BLaER1 treated with 17β-estradiol and CSF1 and Interleukin-3, amounts not matched to agents 10 nM and 100 nM (cell line): ENCODE data around the gene ZBTB5.

Source experiments
- H3K27ac ChIP-seq, 11 experiments: shearing (Covaris generic); formaldehyde crosslinking; 2 replicates each; pipeline ENCODE4 v1.8.1; 2022
- H3K27me3 ChIP-seq, 11 experiments: shearing (Covaris generic); formaldehyde crosslinking; 2 replicates each; pipeline ENCODE4 v1.8.1; 2022
- H3K36me3 ChIP-seq, 11 experiments: shearing (Covaris generic); formaldehyde crosslinking; 2 replicates each; pipeline ENCODE4 v1.8.1; 2022
- H3K4me1 ChIP-seq, 10 experiments: shearing (Covaris generic); formaldehyde crosslinking; 2 replicates each; pipeline ENCODE4 v1.8.1; 2022
- H3K4me2 ChIP-seq, 11 experiments: shearing (Covaris generic); formaldehyde crosslinking; 2 replicates each; pipeline ENCODE4 v1.8.1; 2022
- H3K4me3 ChIP-seq, 10 experiments: shearing (Covaris generic); formaldehyde crosslinking; 2 replicates each; pipeline ENCODE4 v1.8.1; 2022
- H3K9ac ChIP-seq, 11 experiments: shearing (Covaris generic); formaldehyde crosslinking; 2 replicates each; pipeline ENCODE4 v1.8.1; 2022
- H3K9me3 ChIP-seq, 11 experiments: shearing (Covaris generic); formaldehyde crosslinking; replicated peaks in 1 of 11; 2 replicates each; pipeline ENCODE4 v1.8.1; 2022
- H4K20me1 ChIP-seq, 11 experiments: shearing (Covaris generic); formaldehyde crosslinking; 2 replicates each; pipeline ENCODE4 v1.8.1; 2022
- Cebpa-rat ChIP-seq, 11 experiments: shearing (Covaris generic); IDR thresholded peaks; 2 replicates each; pipeline ENCODE4 v1.8.1; 2022

ZBTB5 gene

GRCh38 chr9:37425298-37425752 is 39.9 kb downstream of the ZBTB5 start:
- H4K20me1 ChIP-seq: peaks cover 19 to 60% (median 23%) of the 10 kb centered on the region in 11 experiments; a peak in 19 of 22 replicates
- TF ChIP-seq Cebpa-rat (IDR thresholded peaks at IDR 0.05): no peak
- no peaks in the 10 kb centered on the region for H3K9me3 ChIP-seq
- peak overlapping the region in 6 of 11 experiments; percentile 11 to 98 (median 94); a peak in 4 of 22 replicates for H3K4me2 ChIP-seq
- H3K27me3 ChIP-seq: no peaks in the 10 kb centered on the region
- no peak overlapping the region for H3K4me3 ChIP-seq
- H3K27ac ChIP-seq: peak overlapping the region in 1 of 11 experiments; percentile 31; a peak in 1 of 22 replicates
- H3K36me3 ChIP-seq: peaks cover 51 to 68% (median 59%) of the 10 kb centered on the region in 11 experiments
- H3K9ac ChIP-seq: peak overlapping the region in 7 of 11 experiments; percentile 14 to 92 (median 91); a peak in 6 of 22 replicates
- H3K4me1 ChIP-seq: peaks cover 29 to 42% (median 36%) of the 10 kb centered on the region in 10 experiments

- peaks cover 45 to 63% (median 54%) of the 10 kb centered on the region in 11 experiments for H3K36me3 ChIP-seq
These were observed 40.5 kb downstream of the ZBTB5 start for GRCh38 chr9:37424686-37425297.

DNA sequence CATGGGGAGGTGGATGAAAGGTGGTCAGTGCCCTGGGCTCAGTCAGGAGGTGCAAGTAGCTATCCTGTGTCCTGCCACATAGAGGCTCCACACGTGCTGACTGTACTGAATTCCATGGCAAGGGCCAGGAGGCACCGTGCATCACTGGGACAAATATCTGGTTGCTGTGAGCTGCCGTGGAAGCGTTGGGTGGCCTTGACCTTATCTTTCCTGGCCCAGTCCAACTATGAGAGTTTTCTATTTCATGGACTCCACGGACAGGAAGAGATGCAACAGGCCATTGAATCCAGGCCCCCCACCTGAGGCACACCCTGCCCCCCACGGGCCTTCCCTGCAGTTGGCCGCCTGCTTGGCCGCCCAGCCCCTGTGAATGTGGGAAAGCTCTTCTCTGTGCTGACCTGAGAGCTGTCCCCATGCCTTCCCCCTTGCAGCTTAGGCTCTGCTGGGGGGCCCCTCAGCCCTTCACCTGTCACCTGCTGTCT is 41.0 kb downstream of the ZBTB5 start:
- no peak for TF ChIP-seq Cebpa-rat (IDR thresholded peaks at IDR 0.05)
- Histone ChIP-seq H3K9ac (peak overlapping the region; percentile 28 to 92 (median 91); a peak in 16 of 22 replicates), H3K4me1 (peaks cover 29 to 47% (median 42%) of the 10 kb centered on the region in 10 experiments), H3K27ac (peak overlapping the region in 2 of 11 experiments; percentile 7 to 31; a peak in 2 of 22 replicates), H3K9me3 (no peaks in the 10 kb centered on the region), H3K27me3 (no peaks in the 10 kb centered on the region), H3K36me3 (peaks cover 40 to 58% (median 48%) of the 10 kb centered on the region in 11 experiments), H3K4me3 (peak overlapping the region in 7 of 10 experiments; percentile 4 to 93 (median 86); a peak in 7 of 20 replicates), H4K20me1 (peaks cover 19 to 50% (median 23%) of the 10 kb centered on the region in 11 experiments; a peak in 19 of 22 replicates), H3K4me2 (peak overlapping the region; percentile 90 to 99 (median 95))

More at GRCh38 chr9:37424686-37425297, 40.5 kb downstream of the ZBTB5 start:
- H3K9me3 ChIP-seq: no peaks in the 10 kb centered on the region
- H3K27me3 ChIP-seq: no peaks in the 10 kb centered on the region
- peak overlapping the region in 2 of 11 experiments; percentile 7 to 31; a peak in 3 of 22 replicates for H3K27ac ChIP-seq
- peak overlapping the region; percentile 90 to 99 (median 95); a peak in 20 of 22 replicates for H3K4me2 ChIP-seq
- H3K4me1 ChIP-seq: peaks cover 29 to 42% (median 39%) of the 10 kb centered on the region in 10 experiments
- no peak for TF ChIP-seq Cebpa-rat (IDR thresholded peaks at IDR 0.05)
- no peak overlapping the region; a peak in 1 of 20 replicates for H3K4me3 ChIP-seq
- peaks cover 19 to 55% (median 23%) of the 10 kb centered on the region in 11 experiments; a peak in 19 of 22 replicates for H4K20me1 ChIP-seq
- H3K9ac ChIP-seq: peak overlapping the region in 8 of 11 experiments; percentile 16 to 92 (median 91); a peak in 11 of 22 replicates

DNA sequence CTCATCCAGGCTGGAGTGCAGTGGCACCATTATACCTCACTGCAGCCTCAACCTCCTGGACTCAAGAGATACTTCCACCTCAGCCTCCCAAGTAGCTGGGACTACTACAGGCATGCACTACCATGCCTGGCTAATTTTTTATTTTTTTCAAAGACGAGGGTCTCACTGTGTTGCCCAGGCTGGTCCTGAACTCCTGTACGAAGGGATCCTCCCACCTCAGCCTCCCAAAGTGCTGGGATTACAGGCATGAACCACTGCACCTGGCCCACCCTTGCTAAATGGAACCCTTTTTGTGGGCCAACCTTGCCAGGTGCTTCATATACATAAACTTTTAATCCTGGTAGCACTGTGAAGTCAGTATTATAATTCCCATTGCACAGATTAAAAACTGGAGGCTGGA is 41.7 kb downstream of the ZBTB5 start:
- Histone ChIP-seq H3K9ac (peak overlapping the region; percentile 85 to 92 (median 91)), H3K27me3 (no peaks in the 10 kb centered on the region), H3K9me3 (no peaks in the 10 kb centered on the region), H3K4me1 (peaks cover 29 to 55% (median 49%) of the 10 kb centered on the region in 10 experiments), H3K4me2 (peak overlapping the region; percentile 90 to 99 (median 95)), H3K4me3 (peak overlapping the region; percentile 74 to 93 (median 87)), H4K20me1 (peaks cover 19 to 42% (median 23%) of the 10 kb centered on the region in 11 experiments; a peak in 19 of 22 replicates), H3K36me3 (peaks cover 32 to 50% (median 41%) of the 10 kb centered on the region in 11 experiments), H3K27ac (peak overlapping the region in 10 of 11 experiments; percentile 77 to 90 (median 85); a peak in 14 of 22 replicates)
- TF ChIP-seq Cebpa-rat (IDR thresholded peaks at IDR 0.05): no peak

- Histone ChIP-seq H3K4me2 (peak within 1 kb of the TSS; percentile 90 to 99 (median 95)), H3K9ac (peak within 1 kb of the TSS; percentile 85 to 92 (median 91)), H3K36me3 (peaks cover 22 to 40% (median 31%) of the 10 kb centered on the region in 11 experiments), H3K27me3 (no peaks in the 10 kb centered on the region), H3K9me3 (no peaks in the 10 kb centered on the region), H3K4me1 (peaks cover 29 to 62% (median 49%) of the 10 kb centered on the region in 10 experiments), H3K4me3 (peak within 1 kb of the TSS; percentile 74 to 93 (median 87)), H4K20me1 (peaks cover 19 to 34% (median 23%) of the 10 kb centered on the region in 11 experiments; a peak in 19 of 22 replicates), H3K27ac (peak within 1 kb of the TSS; percentile 77 to 90 (median 85))
- no peak for TF ChIP-seq Cebpa-rat (IDR thresholded peaks at IDR 0.05)
These were observed 42.8 kb downstream of the ZBTB5 start, which contains the start of gene GRHPR for GRCh38 chr9:37422289-37423104. GRHPR (plus strand) TSS chr9:37422696; CDS start chr9:37422751, 55 bp downstream.

DNA sequence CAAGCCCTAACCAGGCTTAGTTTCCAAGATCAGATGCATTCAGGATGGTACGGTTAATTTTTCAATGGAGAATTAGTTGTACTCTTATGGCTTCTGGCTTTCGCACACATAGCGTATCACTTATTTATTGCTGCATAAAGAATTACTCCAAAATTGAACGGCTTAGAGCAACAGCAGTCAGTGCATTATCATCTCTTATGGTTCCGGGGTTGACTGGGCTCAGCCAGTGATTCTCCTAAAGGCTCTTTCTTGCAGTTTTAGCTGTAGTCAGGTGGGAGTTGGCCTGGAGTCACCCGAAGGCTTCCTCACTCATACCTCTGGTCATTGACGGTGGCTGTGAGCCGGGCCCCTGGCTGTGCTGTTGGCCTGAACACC is 43.3 kb downstream of the ZBTB5 start:
- H4K20me1 ChIP-seq: peaks cover 19 to 34% (median 23%) of the 10 kb centered on the region in 11 experiments; a peak in 19 of 22 replicates
- peak overlapping the region; percentile 77 to 90 (median 85) for H3K27ac ChIP-seq
- H3K4me2 ChIP-seq: peak overlapping the region; percentile 90 to 99 (median 95)
- peak overlapping the region; percentile 74 to 93 (median 87) for H3K4me3 ChIP-seq
- peaks cover 16 to 34% (median 25%) of the 10 kb centered on the region in 11 experiments for H3K36me3 ChIP-seq
- peak overlapping the region; percentile 85 to 92 (median 91) for H3K9ac ChIP-seq
- H3K9me3 ChIP-seq: no peaks in the 10 kb centered on the region
- no peak for TF ChIP-seq Cebpa-rat (IDR thresholded peaks at IDR 0.05)
- no peaks in the 10 kb centered on the region for H3K27me3 ChIP-seq
- peaks cover 29 to 63% (median 49%) of the 10 kb centered on the region in 10 experiments for H3K4me1 ChIP-seq

DNA sequence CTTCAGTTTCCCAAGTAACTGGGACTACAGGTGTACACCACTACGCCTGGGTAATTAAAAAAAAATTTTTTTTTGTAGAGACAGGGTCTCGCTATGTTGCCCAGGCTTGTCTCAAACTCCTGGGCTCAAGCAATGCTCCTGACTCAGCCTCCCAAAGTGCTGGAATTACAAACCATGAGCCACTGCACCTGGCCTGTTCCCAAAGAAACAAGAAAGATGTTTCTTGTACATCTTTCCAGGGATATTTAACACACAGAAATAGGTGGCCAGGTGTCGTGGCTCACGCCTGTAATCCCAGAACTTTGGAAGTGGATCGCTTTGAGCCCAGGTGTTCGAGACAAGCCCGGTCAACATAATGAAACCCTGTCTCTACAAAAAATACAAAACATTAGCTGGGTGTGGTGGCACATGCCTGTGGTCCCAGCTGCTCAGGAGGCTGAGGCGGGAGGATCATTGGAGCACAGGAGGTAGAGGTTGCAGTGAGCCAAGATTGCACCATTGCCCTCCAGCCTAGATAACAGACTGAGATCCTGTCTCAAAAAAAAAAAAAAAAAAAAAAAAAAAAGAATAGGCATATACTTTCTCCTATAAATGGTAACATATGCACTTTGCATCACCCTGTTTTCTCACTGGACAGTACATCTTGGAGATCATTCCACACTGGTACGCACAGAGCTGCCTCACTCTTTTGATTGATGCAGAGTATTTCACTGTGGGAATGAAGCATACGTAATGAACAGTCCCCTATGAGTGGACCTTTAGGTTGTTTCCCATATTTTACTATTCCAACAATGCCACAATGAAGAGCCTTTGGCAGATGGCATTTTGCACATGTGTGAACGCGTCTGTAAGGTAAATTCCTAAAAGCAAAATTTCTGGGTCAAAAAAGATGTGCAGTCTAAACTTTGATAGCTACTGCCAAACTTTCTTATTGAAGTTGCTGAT is 44.7 kb downstream of the ZBTB5 start:
- peaks cover 29 to 74% (median 51%) of the 10 kb centered on the region in 10 experiments for H3K4me1 ChIP-seq
- TF ChIP-seq Cebpa-rat (IDR thresholded peaks at IDR 0.05): no peak
- H4K20me1 ChIP-seq: peaks cover 17 to 26% (median 21%) of the 10 kb centered on the region in 11 experiments; a peak in 19 of 22 replicates
- H3K9me3 ChIP-seq: no peaks in the 10 kb centered on the region
- H3K27me3 ChIP-seq: no peaks in the 10 kb centered on the region
- H3K36me3 ChIP-seq: peaks cover 3 to 21% (median 11%) of the 10 kb centered on the region in 11 experiments; a peak in 19 of 22 replicates
- H3K4me3 ChIP-seq: no peak overlapping the region
- H3K4me2 ChIP-seq: peak overlapping the region in 5 of 11 experiments; percentile 4 to 59 (median 51); a peak in 7 of 22 replicates
- H3K9ac ChIP-seq: no peak overlapping the region
- no peak overlapping the region for H3K27ac ChIP-seq
